Caki2 (cell line): ENCODE data around the gene TPTE2. TPM values are rescaled to one million over a fixed set of nuclear protein-coding genes. Genes with fewer than 3 reads are reported as not detected.
"Not testable (repeated sequence)": the region's sequence is repeated elsewhere in the genome, so short reads cannot be mapped to it uniquely, and the experiment has no call there.

Experiments
- DNase-seq: peaks from one replicate; pipeline ENCODE4 v3.0.0-alpha.2; 2015; ENCODE audit warnings: low read depth
- in situ Hi-C: cut with HindIII; loops from 2 replicates; pipeline ENCODE4 v1.10.0; 2016; ENCODE audit warnings: low sequenced_read_pairs, low pct_unique_long_range_greater_than_20kb, mixed read lengths
- total RNA-seq: library from RNA; depleted of rRNA; stranded (reverse); fragments of >200 nt; shearing (Covaris generic); gene quantifications from 2 replicates; pipeline ENCODE4 v1.2.3, GENCODE V29; 2014; ENCODE audit warnings: low replicate concordance; rRNA removed

Gene TPTE2
- not detected in 2 replicates for total RNA-seq

DNA sequence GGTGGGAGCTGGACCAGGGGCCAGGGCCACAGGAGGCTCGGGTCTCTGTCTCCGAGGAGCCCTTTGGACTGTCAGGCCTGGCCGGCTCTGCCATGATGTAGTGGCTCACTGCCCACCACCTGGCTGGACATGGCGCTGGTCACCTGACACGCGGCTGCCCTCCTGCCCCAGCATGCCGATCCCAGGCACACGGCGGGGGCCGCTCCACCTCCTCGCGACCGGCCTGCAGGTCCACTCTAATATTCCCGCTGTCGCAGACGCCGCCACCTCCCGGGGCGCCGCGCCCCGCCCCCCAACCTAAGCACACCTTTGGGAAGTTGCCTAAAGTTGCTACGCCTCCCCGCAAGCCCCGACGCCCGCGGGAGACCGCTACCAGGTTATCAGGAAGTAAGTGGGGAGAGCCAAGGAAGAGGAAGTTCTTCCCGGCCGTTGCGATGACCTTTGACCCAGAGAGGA, at the start of gene TPTE2:
Gene TPTE2 (minus strand): TSS at position 406 of the 456 bp plus-strand sequence. CDS start 58,298 bp downstream, outside the sequence.
- in situ Hi-C loops, DNase-seq: not testable (repeated sequence)

DNA sequence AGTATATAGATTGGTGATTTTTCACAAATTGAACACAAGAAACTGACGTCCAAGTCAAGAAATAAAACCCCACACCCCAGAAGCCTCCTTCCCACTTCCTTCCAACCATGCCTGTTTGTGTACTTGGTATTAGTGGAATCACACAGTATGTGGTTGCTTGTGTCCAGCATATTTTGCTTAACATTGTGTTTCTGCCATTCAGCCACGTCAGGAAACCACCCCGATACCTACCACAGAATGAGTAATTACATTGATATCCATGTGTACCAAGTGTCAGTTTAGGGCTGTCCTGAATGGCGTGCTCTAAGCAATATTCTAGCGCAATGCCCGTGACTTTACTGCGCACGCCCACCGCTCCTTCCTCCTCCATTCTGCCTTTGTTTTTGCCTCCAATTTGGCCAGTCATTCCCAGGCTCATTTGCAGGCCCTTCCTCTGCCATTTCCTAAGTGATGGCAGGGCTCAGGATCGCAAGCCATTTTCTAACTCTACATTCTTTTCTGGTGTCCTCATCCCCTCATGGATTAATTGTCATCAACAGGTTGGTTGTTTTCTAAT, 46.3 kb upstream of the TPTE2 start:
- DNase-seq, result no peak
- in situ Hi-C loops, result no loop called here

DNA sequence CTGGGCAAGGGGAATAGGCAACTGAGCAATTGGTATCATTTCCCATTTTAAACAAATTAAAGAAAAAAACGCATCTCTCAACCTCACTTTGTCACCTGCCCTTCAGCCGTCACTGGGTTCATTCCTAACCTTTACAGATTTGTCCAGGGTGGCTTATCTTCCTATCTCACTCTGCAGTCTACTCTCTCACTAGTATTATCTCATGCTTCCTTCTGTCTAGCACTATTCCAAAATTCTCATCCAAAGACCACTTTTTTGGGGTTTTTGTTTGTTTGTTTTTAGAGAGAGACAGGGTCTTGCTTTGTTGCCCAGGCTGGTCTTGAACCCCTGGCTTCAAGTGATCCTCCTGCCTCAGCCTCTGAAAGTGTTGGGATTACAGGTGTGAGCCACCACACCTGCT, 45.4 kb upstream of the TPTE2 start:
- no peak for DNase-seq
- in situ Hi-C loops, result no loop called here

DNA sequence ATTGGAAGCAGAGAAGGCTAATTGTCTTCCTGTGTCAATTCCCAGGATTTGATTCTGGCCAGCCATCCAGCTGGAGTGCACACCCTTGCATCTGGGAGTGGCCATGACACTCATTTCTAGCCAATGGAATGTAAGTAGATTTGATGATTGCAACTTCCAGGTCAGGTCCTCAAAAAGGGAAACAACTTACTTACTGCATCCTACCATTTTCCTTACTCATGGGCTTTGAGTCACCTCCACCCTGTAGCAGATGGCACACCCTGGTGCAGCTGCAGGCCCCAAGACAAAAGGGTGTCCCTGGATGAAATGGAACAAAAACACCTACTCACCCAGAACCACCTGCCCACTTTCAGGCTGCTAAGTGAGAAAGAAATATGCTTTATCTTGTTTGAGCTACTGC, 44.8 kb upstream of the TPTE2 start:
- in situ Hi-C loops, result no loop called here
- peak; percentile 27 for DNase-seq

DNA sequence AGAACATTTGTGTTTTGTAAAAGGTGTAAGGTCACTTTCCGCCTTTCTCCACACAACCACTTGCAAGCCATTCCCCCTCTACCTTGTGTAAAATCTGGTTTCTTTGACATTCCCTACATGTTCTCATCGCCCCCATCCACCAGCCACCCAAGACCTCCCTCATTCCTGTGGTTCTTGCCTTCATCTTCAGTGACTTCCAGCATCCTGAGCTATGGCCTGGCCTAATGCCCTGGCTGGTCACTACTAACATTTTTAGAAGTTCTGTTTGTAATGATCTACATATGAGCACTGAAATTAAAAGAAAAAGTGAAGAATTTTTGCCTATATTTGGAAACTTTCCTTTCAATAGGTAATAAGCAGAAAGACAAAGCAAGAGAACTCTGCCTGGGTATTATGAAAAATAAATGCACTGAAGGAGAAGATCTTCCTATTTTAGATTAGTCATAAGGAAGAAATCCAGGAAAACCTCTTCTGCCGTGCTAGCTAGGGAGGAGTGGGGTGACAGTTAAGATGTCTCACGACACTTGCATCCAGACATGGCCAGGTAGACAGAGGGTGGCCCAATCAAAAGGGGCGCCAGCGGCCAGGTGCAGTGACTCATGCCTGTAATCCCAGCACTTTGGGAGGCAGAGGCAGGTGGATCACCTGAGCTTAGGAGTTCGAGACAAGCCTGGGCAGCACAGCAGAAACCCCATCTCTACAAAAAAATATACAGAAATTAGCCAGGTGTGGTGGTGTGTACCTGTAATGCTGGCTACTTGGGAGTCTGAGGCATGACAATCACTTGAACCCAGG, 44.0 kb upstream of the TPTE2 start:
- no peak for DNase-seq
- in situ Hi-C loops, result no loop called here

DNA sequence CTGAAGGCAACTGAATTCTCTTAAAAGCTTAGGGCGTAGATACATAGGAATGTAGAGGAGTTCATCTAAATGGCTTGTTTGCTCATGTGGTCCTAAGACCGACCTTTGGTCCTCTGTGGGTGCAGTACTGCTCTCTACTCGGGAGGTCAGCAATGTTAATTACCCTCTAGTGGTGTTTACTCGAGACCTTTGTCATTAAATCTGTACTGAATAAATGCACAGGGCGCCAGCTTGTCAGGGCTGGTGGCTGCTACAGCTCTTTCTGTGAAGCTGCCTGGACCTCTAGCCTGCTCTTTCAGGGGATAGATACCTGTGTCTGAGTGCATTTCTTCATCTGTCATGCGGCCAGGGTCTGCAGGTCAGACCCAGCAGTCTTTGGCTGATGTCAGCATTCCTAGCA, 43.0 kb upstream of the TPTE2 start:
- in situ Hi-C loops, result no loop called here
- no peak for DNase-seq

DNA sequence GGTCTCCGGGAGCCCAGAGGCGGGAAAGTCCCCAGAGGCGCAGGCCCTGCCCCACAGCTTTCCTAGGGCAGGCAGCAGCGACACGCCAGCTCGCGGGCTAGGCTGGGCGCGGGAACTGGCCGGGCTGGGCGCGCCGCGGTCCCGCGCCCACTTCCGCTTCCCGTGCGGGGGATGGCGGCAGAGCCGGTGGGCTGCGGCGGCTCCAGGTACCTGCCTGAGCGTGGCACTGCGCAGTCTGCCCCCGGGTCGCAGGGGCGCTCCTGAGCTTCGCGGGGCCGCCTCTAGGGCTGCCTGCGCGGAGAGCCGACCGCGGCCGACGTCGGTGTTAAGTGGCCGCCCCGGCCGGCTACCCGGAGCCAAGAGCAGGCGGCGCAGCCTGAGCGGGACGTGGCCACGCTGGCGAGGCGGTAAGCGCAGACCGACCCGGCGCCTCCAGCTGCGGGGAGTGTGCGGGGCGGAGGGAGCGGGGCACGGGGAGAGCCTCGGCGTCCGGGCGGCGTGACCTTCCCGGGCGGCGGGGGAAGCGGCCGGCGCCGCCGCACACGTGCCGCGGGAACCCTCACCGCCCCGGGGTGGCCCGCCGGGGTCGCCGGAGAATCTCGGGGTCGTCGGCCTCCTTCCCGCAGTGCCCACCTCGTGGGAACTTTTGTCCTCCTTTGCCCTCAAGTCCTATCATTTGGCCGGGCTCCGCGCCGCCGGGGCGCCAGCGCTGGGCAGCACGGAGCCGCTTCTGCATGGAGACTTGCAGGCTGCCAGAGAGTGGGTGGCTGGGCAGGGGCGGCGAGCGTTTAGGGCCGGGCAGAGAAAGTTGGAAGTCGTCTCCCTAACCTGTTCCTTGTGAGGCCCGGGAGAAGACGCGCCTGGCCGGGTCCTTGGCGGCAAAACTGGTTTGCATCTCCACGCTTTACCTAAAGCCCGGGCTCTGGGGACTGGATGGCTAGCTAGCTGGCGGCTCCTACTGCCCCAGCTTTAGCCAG, 40.7 kb upstream of the TPTE2 start:
- in situ Hi-C loops, result no loop called here
- DNase-seq, result peak; percentile 61

DNA sequence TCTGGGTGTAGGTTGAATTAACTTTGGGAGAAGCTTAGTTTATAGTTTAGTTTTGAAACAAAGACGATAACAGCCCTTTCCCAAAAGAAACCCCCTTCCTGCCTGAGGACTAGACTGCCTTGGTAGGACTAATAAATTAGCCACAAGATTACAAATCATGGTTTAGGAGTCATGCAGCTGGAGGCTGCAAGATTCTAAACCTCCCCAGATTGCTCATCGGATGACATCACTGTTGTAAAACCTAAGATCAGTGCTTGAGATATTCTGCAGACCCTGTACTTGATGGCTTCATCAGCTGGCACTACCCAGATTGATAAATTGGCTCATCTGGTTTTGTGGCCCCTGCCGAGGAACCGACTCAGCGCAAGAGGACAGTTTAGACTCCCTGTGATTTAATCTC, 36.2 kb upstream of the TPTE2 start:
- in situ Hi-C loops, result no loop called here
- DNase-seq, result peak; percentile 14

DNA sequence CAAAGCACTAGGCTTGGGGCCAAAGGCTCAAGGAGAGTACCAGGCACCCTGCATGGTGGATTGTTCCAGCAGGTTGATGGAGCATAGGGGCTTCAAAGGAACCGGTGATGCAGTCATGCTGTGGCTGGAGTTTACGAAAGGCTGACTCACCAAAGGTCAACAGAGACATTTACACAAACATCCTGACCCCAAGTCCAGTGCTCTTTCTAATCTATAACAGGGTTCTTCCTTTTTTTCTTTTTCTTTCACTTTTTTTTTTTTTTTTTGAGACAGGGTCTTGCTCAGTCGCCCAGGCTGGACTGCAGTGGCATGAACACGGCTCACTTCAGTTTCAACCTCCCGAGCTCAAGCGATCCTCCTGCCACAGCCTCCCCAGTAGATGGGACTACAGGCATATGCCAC, 35.6 kb upstream of the TPTE2 start:
- in situ Hi-C loops, result no loop called here
- peak; percentile 40 for DNase-seq

DNA sequence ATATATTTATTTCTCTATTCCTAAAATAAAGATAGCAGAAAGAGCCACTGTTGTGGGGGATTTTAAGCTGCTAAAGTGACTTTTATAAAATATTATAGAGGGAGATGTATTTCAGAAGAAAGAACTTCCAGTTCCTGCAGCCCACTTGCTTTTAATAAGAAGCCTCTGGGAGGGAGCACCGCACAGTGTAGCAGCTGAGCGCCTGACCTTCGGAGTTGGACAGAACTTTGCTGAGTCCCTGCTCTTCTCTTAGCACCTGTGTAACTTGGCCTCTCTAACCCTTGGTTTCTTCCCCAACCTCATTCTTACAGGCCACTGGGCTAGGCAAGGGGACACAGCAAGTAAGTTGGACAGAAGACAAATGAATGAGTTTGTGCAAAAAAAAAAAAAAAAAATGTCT, 34.8 kb upstream of the TPTE2 start:
- in situ Hi-C loops, result no loop called here
- DNase-seq, result no peak

DNA sequence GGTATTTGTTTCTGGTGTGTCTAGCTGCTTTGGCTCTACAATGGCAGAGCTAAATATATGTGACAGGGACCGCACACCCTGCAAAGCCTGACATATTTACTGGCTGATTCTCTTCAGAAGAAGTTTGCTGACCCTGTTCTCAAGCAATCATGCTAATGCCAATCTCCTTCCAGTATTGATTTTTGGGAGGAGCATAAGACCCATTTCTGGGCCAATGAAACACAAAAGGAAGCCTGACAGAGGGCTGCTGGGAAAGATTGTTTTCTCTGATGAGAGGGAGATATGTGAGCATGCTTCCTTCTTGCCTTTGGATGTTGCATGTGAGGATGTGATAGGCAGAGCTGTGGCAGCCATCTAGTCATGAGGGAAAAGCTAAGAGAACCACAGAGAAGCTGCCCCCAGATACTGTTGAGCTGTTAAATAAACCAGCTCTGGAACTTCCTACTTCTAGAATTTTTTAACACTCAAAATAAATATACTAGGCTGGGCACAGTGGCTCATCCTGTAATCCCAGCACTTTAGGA, 31.4 kb upstream of the TPTE2 start:
- in situ Hi-C loops, result no loop called here
- no peak for DNase-seq

DNA sequence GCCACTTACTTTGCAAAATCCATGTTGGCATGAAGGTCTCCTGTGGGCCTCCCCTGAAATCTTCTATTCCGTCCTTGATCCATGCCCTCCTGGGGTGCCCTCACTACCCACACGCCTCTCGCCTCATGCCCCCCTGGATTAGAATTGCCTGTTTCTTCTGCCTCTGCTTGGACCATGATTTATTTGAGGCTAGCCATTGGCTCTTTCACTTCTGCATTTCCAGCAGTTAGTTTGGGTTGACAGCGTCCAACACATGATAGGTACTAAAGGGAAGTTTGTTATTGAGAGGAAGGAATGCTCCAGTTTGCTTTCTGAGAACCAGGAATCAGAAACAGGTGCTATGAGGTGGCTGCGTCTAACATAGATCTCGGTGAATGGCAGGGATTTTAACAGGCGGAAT, 30.5 kb upstream of the TPTE2 start:
- no peak for DNase-seq
- in situ Hi-C loops, result no loop called here

DNA sequence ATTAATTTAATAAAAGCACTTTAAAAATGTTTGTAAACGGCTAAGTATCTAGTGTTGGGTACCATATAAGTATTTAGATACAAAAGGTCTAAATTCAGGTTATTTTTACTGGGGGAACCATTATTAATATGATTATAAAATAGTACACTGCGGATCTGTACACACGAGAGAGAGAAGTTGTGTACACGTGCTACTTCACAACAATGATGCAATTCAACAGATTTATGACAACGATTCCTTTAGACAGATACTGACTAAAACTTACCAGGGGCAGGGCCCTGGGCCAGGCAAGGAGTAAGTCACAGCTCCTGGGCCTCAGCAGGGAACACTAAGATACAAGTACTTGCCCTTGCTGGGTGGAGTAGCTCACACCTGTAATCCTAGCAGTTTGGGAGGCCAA, 29.1 kb upstream of the TPTE2 start:
- in situ Hi-C loops, result no loop called here
- no peak for DNase-seq

DNA sequence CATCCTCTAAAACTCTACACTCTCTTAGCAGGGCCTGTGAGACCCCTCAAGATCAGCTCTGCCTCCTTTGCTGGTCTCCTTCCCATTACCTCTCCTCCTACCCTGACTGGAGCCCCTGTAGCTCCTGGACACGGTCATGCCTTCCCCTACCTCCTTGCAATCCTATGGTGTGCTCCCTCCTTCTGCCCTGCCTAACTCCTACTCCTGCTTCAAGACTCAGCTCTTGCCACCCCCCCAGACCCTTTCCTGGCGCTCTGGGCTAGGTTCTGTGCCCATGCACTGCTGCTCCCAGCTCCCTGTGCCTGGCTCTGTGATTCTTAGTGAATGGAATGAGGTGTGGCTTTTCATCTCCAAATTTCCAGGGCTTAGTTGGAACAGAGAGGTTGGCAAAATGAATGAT, 28.0 kb upstream of the TPTE2 start:
- DNase-seq, result no peak
- in situ Hi-C loops, result no loop called here

DNA sequence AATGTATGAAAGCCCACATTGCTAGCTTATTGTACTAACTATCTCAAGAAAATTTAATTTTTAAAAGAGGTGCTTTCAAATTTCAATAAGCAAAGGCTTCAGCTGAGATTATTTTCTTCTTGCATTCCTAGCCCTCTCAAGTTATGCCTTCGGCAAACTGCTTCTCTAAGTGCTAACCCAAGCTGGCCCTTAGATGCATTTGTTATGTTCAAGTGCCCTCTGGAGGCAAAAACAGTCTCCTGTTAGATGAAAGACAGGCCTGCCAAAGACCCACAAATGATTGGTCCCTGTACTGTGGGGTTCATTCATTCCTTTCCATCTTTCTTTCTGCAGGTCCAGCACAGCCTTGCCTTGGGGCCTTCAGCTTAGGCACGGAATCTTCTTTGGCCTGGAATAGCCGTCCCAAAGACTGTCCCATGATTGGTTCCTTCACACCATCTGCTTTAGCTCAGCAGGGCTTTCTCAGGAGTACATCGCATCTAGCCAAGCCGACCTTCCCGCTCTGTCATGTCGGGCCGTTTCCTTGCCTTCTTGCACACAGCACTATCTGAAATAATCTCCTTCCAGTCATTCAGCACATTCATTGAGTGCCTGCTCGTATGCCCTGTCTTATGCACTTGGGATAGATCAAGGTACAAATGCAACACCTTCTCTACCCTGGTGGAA, 26.4 kb upstream of the TPTE2 start:
- peak; percentile 36 for DNase-seq
- in situ Hi-C loops, result no loop called here

DNA sequence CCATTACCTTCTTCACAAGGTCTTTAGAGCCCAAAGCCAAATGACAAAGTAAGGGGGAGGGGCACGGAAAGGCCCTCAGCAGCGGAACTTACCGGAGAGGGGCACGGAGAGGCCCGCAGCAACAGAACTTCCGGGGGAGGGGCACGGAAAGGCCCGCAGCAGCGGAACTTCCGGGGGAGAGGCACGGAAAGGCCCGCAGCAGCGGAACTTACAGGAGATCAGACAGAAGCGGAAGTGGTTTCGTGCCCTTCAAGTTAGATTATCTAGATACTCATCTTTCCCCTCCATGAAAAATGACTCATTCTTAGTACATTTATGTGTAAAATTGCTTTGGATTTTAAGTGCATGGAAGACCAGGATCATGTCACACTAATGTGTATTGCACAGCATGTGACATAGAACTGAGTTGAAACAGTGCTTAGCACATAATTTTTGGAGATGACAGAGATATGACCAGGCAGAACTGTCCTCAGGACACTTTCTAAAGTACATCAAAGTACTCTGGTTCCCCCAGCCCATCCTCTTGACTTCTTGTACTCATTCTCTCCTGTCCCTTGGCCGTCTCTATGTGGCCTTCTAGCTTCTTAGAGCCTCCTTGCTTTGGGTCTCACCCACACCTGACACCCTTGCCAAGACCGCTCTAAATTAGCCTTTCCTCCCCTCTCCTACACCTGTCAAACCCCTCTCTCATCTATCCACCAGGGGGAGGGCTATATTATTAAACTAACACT, 25.7 kb upstream of the TPTE2 start:
- DNase-seq, result peak; percentile 25
- in situ Hi-C loops, result no loop called here

DNA sequence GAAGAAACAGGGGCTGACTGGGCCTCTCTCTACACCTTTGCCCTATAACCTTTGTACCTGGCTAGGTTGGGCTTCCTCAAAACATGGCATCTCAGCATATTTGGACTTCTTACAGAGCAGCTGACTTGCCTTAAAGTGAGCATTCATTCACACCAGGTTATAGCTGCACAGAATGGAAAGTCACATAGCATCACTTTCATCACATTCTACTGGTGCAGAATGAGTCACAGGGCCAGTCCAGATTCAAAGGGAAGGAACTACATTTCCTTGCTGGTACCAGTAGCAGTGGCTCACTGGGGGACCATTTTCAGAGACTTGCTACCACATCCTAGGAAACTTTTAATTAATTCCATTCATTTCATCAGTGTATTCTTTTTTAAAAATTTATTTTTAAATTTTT, 20.3 kb upstream of the TPTE2 start:
- in situ Hi-C loops, result no loop called here
- DNase-seq, result no peak
